ENCODE data around the gene SWAP70. TPM values are rescaled to one million over a fixed set of nuclear protein-coding genes. Genes with fewer than 3 reads are reported as not detected.
A peak's percentile ranks its signal among the peaks of the same experiment; 100 is the strongest.

Gene SWAP70
- total and polyA plus RNA-seq, 2 of the 13 experiments (the other 11 are each of a cell fraction or from before 2014, with no cell fraction given), result 4.6 to 8.7 TPM

- no peak; the same call in 1 of the 2 replicates for TF ChIP-seq ZFP82 (CRISPR knock-in tag; IDR thresholded peaks at IDR 0.05; ENCODE audit: borderline replicate concordance)
- no peak for TF ChIP-seq EED (CRISPR knock-in tag; IDR thresholded peaks at IDR 0.05)
- no peak for TF ChIP-seq KAT8 (CRISPR knock-in tag; IDR thresholded peaks at IDR 0.05)
Measured at GRCh38 chr11:9758637-9759518, 95.0 kb downstream of the SWAP70 start (continued).

GRCh38 chr11:9759519-9760192, 95.8 kb downstream of the SWAP70 start:
- no peak overlapping the region for H2AFZ ChIP-seq (ENCODE audit: low read length)
- TF ChIP-seq MAX (IDR thresholded peaks at IDR 0.05) (peak; percentile 26; the same call in 1 of the 2 replicates), MXI1 (IDR thresholded peaks at IDR 0.05; ENCODE audit: borderline replicate concordance, low read depth, low read length) (peak; percentile 60; the same call in 1 of the 3 replicates), KLF11 (CRISPR knock-in tag; IDR thresholded peaks at IDR 0.05) (no peak), ZBTB33 (CRISPR knock-in tag; IDR thresholded peaks at IDR 0.05) (peak; percentile 97), KDM2A (CRISPR knock-in tag; IDR thresholded peaks at IDR 0.05; ENCODE audit: borderline replicate concordance, low read depth) (no peak), BHLHE40 (IDR thresholded peaks at IDR 0.05; ENCODE audit: low read length) (peak; percentile 72), HMGXB3 (CRISPR knock-in tag; IDR thresholded peaks at IDR 0.05; ENCODE audit: borderline replicate concordance) (peak; percentile 58; the same call in 1 of the 2 replicates), FOXA3 (CRISPR knock-in tag; IDR thresholded peaks at IDR 0.05) (0 out of 2 replicates have a peak, but pooled peaks have one; percentile 12), HNRNPK (IDR thresholded peaks at IDR 0.05; ENCODE audit: low read depth, low read length, poor library complexity, severe bottlenecking) (no peak), SAP130 (CRISPR knock-in tag; IDR thresholded peaks at IDR 0.05; ENCODE audit: low read depth) (peak; percentile 29; the same call in 1 of the 2 replicates), ZNF776 (CRISPR knock-in tag; IDR thresholded peaks at IDR 0.05) (no peak)

More at GRCh38 chr11:9759519-9760192, 95.8 kb downstream of the SWAP70 start:
- Histone ChIP-seq H3K27me3 (ENCODE audit: control insufficient read depth in 1 of 2, insufficient read depth in 2 of 2, low read length in 2 of 2) (no peaks in the 10 kb centered on the region; a peak in 1 of 5 replicates), H3K79me2 (ENCODE audit: insufficient read depth, low read length) (peaks cover 17% of the 10 kb centered on the region), H3K4me1 (ENCODE audit: insufficient read depth, low read length) (peaks cover 58% of the 10 kb centered on the region), H3K9ac (ENCODE audit: insufficient read depth, low read depth, low read length) (peak overlapping the region; percentile 94), H3K4me2 (ENCODE audit: low read depth, low read length) (peak overlapping the region; percentile 98), H3K9me3 (ENCODE audit: low read length) (no peaks in the 10 kb centered on the region), H3K36me3 (replicated peaks in 1 of 2; ENCODE audit: control insufficient read depth in 1 of 2, insufficient read depth in 2 of 2, low read length in 2 of 2) (no peaks in the 10 kb centered on the region), H4K20me1 (ENCODE audit: insufficient read depth, low read length) (no peaks in the 10 kb centered on the region), H3K27ac (ENCODE audit: extremely low read length, insufficient read depth, low read length) (peak overlapping the region; percentile 90), H3K4me3 (replicated peaks in 1 of 3; ENCODE audit: insufficient read depth in 1 of 3, low read depth in 2 of 3, low read length in 3 of 3) (peak overlapping the region; percentile 63 to 87 (median 77); a peak in 5 of 6 replicates)
- DNase-seq (ENCODE audit: low spot score) (peak; percentile 52), ATAC-seq (peak; percentile 29), FAIRE-seq (no peak)
- intact Hi-C loops (cut with micrococcal nuclease; ENCODE audit: unreplicated experiment), result loop anchor here (2.0 to 5.0 kb wide), 2 partner anchors 103 to 548 kb away; partner anchors contain the start of gene ADM
- ChIA-PET POLR2A (interaction anchor here (0.7 to 3.5 kb wide), 11 partner anchors 9 to 569 kb away, joined by 3 to 23 read pairs (median 4); partner anchors contain the start of genes ADM and WEE1), CTCF (ENCODE audit: low intra/inter-chr PET ratio, low total read pairs) (interaction anchor here (2.2 kb wide), 1 partner anchor 102 kb away, joined by 10 read pairs; no protein-coding TSS in a partner anchor)
- in situ Hi-C loops (cut with HindIII; ENCODE audit: extremely low pct_ligation_motif_present, low pct_unique_long_range_greater_than_20kb), result loop anchor here (5.0 to 10.0 kb wide), 4 partner anchors 65 to 565 kb away; no protein-coding TSS in a partner anchor
- WGBS (ENCODE audit: low lambda C conversion rate), result 63% methylated on average over 10 of the region's 10 CpGs
- no TSS peak for BruUV-seq (replicated peaks)
